Right lobe of liver (tissue), 6 donors: ENCODE data around the gene PTPN6. TPM values are rescaled to one million over a fixed set of nuclear protein-coding genes. Genes with fewer than 3 reads are reported as not detected.

Experiments
- ATAC-seq, 4 donors: fragments of 200-7000 bp; cut with Tn5 transposase; one replicate each; pipeline ENCODE4 v1.9.1; 2020; ENCODE audit warnings: mild to moderate bottlenecking in 4 of 4, moderate library complexity in 4 of 4
- DNase-seq, 3 donors: peaks; one replicate each; pipeline ENCODE4 v3.0.0-alpha.2; 2020
- H3K27ac ChIP-seq, 3 donors: fragments of 200-600 bp; one replicate each; pipeline ENCODE4 v1.8.0; 2022
- H3K27me3 ChIP-seq, 2 donors: fragments of 200-600 bp; one replicate each; pipeline ENCODE4 v1.8.0; 2022
- H3K36me3 ChIP-seq, 4 donors: fragments of 200-600 bp; sonication (generic) in 1 of 4; one replicate each; pipeline versions ENCODE4 v1.5.1 to v1.8.0; 2017 to 2022; ENCODE audit warnings: control low read depth in 1 of 4
- H3K4me1 ChIP-seq, 4 donors: fragments of 200-600 bp; sonication (generic) in 1 of 4; one replicate each; pipeline versions ENCODE4 v1.5.1 to v1.8.0; 2017 to 2022; ENCODE audit warnings: control low read depth in 1 of 4
- H3K4me3 ChIP-seq, 3 donors: fragments of 200-600 bp; one replicate each; pipeline ENCODE4 v1.8.0; 2022
- H3K9me3 ChIP-seq, 4 donors: fragments of 200-600 bp; sonication (generic) in 1 of 4; one replicate each; pipeline versions ENCODE4 v1.5.1 to v1.8.0; 2017 to 2022; ENCODE audit warnings: control low read depth in 1 of 4
- POLR2A ChIP-seq: fragments of 450-650 bp; IDR thresholded peaks from one replicate; pipeline ENCODE4 v1.6.1; 2017; ENCODE audit warnings: antibody characterized with exemption, mild to moderate bottlenecking
- WGBS: methylation state at CpG from one replicate; pipeline ENCODE4 v1.1.6; 2018; ENCODE audit warnings: low coverage, low lambda C conversion rate; ENCODE audit not compliant: insufficient coverage; ENCODE audit errors: missing lambda C conversion rate; 5-methylcytosine and 5-hydroxymethylcytosine counted together
- intact Hi-C, 2 donors: fragments of 100-400 bp; cut with DNase I; formaldehyde crosslinking; loops; one replicate each; pipeline versions ENCODE4 v1.11.2 to v1.14.1; 2022
- total RNA-seq, 6 experiments: library from RNA; depleted of rRNA in 2 of 6; stranded (reverse); fragments of >200 nt in 2 of 6; fragmentation: NEBNext Ultra II Directional in 3 of 6; extraction: Animal tissue kit (Norgen Biotek cat#: 25700) in 3 of 6; gene quantifications; one replicate each; pipeline versions ENCODE4 v1.1.0 to v1.2.4, GENCODE V29; 2016 to 2023
- TF ChIP-seq, protein P1 (sequence below), 4 donors: fragments of 200-600 bp in 3 of 4; fragments of 450-650 bp in 1 of 4; IDR thresholded peaks; one replicate each; pipeline versions ENCODE4 v1.5.1 to v1.8.0; 2016 to 2022; ENCODE audit warnings: antibody characterized with exemption in 4 of 4, mild to moderate bottlenecking in 2 of 4
- donor health status: DM: no; HTN: yes; CAD: no.
- donor health status: DM: no; HTN: no; CAD: no.
- donor health status: DM: no; HTN: no; CAD: no.
- donor health status: DM: no; HTN: yes; CAD: no.
- donor health status: DM: no; HTN: yes; CAD: no.

Gene PTPN6
- total RNA-seq, 6 experiments from 2014 or later, result 12.1 to 30.6 (median 19.4) TPM

GRCh38 chr12:6987956-6988553 lies 36.9 kb downstream of the PTPN6 start:
- peaks cover 0 to 14% (median 8%) of the 10 kb centered on the region in 4 donors for H3K36me3 ChIP-seq
- H3K27ac ChIP-seq, result no peak overlapping the region
- 42% methylated on average over 11 of the region's 11 CpGs for WGBS
- no peaks in the 10 kb centered on the region for H3K9me3 ChIP-seq
- intact Hi-C loops, result no loop called here
- TF ChIP-seq POLR2A, result no peak
- TF ChIP-seq, protein P1, sequence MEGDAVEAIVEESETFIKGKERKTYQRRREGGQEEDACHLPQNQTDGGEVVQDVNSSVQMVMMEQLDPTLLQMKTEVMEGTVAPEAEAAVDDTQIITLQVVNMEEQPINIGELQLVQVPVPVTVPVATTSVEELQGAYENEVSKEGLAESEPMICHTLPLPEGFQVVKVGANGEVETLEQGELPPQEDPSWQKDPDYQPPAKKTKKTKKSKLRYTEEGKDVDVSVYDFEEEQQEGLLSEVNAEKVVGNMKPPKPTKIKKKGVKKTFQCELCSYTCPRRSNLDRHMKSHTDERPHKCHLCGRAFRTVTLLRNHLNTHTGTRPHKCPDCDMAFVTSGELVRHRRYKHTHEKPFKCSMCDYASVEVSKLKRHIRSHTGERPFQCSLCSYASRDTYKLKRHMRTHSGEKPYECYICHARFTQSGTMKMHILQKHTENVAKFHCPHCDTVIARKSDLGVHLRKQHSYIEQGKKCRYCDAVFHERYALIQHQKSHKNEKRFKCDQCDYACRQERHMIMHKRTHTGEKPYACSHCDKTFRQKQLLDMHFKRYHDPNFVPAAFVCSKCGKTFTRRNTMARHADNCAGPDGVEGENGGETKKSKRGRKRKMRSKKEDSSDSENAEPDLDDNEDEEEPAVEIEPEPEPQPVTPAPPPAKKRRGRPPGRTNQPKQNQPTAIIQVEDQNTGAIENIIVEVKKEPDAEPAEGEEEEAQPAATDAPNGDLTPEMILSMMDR (IDR thresholded peaks at IDR 0.05), result no peak
- H3K4me1 ChIP-seq, result peaks cover 0 to 24% (median 12%) of the 10 kb centered on the region in 4 donors
- H3K4me3 ChIP-seq, result no peak overlapping the region
- peak in 1 of 3 donors; percentile 70 for DNase-seq
- H3K27me3 ChIP-seq, result no peaks in the 10 kb centered on the region
- ATAC-seq, result peak; percentile 89 to 97 (median 90)

GRCh38 chr12:6996040-6996441 lies 44.9 kb downstream of the PTPN6 start:
- Histone ChIP-seq H3K4me1 (peaks cover 0 to 18% (median 0%) of the 10 kb centered on the region in 4 donors), H3K4me3 (no peak overlapping the region), H3K9me3 (no peaks in the 10 kb centered on the region), H3K27me3 (no peaks in the 10 kb centered on the region), H3K27ac (no peak overlapping the region), H3K36me3 (no peaks in the 10 kb centered on the region)
- TF ChIP-seq, protein P1 (IDR thresholded peaks at IDR 0.05), result no peak
- TF ChIP-seq POLR2A, result no peak
- ATAC-seq, result peak in 3 of 4 donors; percentile 22 to 86 (median 47)
- 21% methylated on average over 2 of the region's 2 CpGs for WGBS
- peak in 1 of 3 donors; percentile 55 for DNase-seq
- intact Hi-C loops, result no loop called here

DNA sequence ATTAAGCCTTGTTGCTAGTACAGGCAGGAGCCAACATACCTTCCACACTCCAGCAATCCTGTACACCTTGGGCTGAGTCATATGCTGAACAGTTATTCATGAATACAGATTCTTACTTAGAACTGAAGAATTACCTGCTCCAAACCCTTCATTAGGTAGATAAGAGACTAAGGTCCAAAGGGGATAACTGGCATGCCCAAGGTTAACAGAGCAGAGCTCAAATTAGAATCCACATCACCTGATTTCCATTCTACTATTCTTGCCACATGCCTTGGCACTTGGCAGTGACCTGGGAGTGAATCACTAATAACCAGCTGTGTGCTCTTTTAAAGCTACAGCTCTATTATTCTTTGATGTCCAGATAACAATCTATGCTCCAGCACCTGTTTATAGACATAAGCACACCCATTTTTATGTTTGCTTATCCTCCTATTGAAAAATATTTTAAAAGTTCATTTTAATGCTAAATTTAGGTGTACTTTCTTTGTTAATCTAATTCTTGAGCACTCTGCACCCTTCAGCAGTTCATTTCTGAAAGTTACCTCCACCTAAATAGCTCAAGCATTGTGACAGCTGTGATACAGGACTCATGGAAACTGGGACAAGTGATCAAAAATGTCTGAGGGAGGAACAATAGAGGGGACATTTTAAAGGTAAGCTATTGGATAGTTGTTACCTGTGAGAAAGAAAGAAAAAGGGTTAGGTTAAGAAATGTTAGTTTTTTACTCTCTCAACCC lies 47.7 kb downstream of the PTPN6 start:
- peak overlapping the region in 1 of 3 donors; percentile 25 for H3K27ac ChIP-seq
- ATAC-seq, result peak; percentile 61 to 89 (median 82)
- DNase-seq, result peak in 1 of 3 donors; percentile 61

GRCh38 chr12:7001921-7002591 lies 50.9 kb downstream of the PTPN6 start:
- Histone ChIP-seq H3K4me1 (peaks cover 0 to 50% (median 8%) of the 10 kb centered on the region in 4 donors), H3K27me3 (no peaks in the 10 kb centered on the region)
- 78% methylated on average over 7 of the region's 7 CpGs for WGBS

More for the DNA sequence above, 47.7 kb downstream of the PTPN6 start:
- TF ChIP-seq, protein P1 (IDR thresholded peaks at IDR 0.05), result no peak
- TF ChIP-seq POLR2A, result no peak
- Histone ChIP-seq H3K27me3 (no peaks in the 10 kb centered on the region), H3K4me3 (no peak overlapping the region), H3K4me1 (peaks cover 0 to 34% (median 0%) of the 10 kb centered on the region in 4 donors), H3K36me3 (no peaks in the 10 kb centered on the region), H3K9me3 (no peaks in the 10 kb centered on the region)
- intact Hi-C loops, result no loop called here

More at GRCh38 chr12:7001921-7002591, 50.9 kb downstream of the PTPN6 start:
- intact Hi-C loops, result no loop called here
- ATAC-seq (peak in 3 of 4 donors; percentile 37 to 65 (median 39)), DNase-seq (peak in 1 of 3 donors; percentile 64)
- H3K27ac ChIP-seq, result peak overlapping the region in 1 of 3 donors; percentile 3
- no peaks in the 10 kb centered on the region for H3K36me3 ChIP-seq
- TF ChIP-seq POLR2A, result no peak
- TF ChIP-seq, protein P1 (IDR thresholded peaks at IDR 0.05), result no peak
- no peak overlapping the region for H3K4me3 ChIP-seq
- no peaks in the 10 kb centered on the region for H3K9me3 ChIP-seq
